Hindlimb muscle (tissue), 1 donor: ENCODE results near the gene SMPD3. TPM values are rescaled to one million over a fixed set of nuclear protein-coding genes. Genes with fewer than 3 reads are reported as not detected.

Experiments used
- DNase-seq: peaks from one replicate; pipeline ENCODE4 v3.0.0-alpha.2; 2013
- polyA plus RNA-seq: library from polyadenylated mRNA; unstranded; fragments of 120-200 nt; gene quantifications from one replicate; pipeline ENCODE4 v1.2.1, GENCODE V29; 2013; ENCODE audit not compliant: insufficient read length

SMPD3 gene
- polyA plus RNA-seq, 1 donor = 0.68 TPM

DNA sequence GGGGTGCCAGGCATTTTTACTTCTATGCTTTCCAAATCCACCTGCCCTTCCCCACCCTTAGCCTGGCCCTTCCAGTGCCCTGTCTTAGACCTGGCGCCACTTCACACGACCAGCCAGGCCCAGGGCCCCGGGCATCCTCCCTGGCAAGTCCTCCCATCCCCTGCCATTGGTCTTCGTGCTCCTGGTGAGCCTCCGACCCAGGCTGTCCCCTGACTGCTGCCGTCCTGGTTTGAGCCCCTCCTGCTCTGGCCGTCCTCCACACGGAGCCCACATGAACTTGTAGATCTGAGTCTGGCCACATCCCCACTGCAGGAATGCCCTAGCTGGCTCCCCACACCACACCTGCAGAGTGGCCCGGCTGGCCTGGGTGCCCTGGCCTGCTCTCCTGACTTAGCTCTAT is 93.5 kb downstream of the SMPD3 start:
- no peak for DNase-seq

- no peak for DNase-seq
Observed at GRCh38 chr16:68353366-68353765, 94.9 kb downstream of the SMPD3 start.

GRCh38 chr16:68351991-68352431 is 96.3 kb downstream of the SMPD3 start:
- no peak for DNase-seq

DNA sequence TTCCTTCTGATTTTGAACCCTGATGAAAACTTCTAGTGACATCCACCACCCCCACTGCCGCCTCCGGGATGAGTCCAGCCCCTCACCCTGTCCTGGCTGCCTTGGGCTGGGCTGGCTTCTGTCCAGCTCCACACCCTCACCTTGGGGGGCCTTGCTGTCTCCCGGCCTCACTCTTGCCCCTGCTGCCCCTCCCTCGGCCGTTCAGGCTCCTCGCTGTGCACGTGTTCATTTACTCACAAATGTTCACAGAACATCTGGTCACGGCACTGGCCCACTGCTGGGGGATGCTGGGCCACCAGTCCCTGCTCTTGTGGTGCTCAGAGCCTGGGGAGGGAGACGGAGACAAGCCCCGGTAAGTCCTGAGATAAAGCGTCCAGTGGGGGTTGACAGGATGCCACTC is 96.8 kb downstream of the SMPD3 start:
- no peak for DNase-seq

- no peak for DNase-seq
Observed at GRCh38 chr16:68350813-68351350, 97.4 kb downstream of the SMPD3 start.

DNA sequence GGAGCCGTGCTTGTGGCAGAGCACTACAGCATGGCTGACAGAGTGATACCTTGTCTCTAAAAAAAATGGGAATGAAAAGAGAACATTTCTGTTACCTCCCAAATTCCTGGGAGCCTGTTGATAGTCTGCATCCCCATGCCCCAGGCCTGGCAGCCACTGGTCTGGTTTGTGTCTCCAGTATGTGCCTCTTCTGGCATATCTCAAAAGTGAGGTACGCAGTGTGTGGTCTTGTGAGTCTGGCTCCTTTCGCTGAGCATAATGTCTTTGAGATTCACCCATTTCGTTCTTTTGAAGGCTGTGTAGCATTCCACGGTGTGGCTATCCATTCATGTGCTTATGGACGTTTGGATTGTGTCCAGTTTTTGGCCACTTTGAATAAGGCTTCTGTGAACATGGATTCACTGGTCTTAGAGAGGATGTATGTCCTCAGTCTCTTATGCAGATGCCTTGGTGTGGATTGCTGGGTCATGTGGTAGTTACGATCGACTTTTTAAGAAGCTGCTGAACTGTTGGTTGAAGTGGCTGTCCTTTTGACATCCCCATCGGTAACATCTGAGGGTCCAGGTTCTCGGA is 98.4 kb downstream of the SMPD3 start:
- DNase-seq = no peak

DNA sequence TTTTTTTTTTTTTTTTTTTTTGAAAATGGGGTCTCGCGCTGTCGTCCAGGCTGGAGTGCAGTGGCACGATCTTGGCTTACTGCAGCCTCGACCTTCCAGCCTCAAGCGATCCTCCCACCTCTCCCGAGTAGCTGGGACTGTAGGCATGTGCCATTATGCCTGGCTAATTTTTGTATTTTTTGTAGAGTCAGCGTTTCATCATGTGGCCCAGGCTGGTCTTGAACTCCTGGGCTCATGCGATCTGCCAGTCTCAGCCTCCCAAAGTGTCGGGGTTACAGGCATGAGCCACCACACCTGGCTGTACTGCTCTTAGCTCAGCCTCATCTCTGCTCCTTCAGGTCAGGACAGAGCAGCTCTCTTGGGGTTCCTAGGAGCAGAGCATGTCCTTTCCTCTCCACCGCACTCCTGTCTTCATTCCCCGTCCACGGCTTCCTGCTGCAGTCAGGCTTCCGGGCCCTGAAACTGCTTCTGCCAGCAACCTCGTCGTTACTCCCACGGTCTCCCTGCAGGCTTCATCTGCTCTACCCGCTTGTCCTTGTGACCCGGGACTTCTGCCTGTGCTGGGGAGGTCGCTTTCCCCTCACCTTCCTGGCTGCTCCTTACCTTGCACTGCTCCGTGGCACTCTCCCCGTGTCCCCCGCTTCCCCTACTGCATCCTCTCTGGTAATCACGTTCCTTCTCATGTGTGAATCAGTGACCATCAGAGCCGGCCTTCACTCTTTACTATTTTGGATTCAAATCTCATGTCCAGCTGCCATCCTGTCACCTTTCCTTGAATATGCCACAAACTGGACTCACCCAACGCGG is 99.5 kb downstream of the SMPD3 start:
- DNase-seq = no peak

DNA sequence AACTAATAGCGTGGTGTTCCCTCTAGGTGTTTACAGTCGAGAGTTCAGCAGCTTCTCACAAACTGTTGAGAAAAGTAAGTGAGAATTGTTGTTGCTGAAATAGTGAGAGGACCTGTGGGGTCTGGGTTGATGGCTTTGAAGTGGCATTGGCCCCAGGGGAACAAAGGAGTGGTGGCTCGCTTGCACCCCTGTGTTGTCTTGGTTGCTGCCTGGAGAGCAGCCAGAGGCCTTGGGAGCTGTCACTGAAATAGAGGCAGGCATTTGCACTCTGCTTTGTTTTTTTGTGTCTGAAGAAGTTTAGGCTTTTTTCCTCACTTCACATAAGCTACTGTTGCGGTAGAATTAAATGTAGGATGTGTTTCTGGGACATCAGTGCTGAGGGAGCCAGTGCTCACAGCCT is 100.7 kb downstream of the SMPD3 start:
- DNase-seq = no peak

GRCh38 chr16:68346892-68347480 is 101.3 kb downstream of the SMPD3 start:
- DNase-seq = no peak

DNA sequence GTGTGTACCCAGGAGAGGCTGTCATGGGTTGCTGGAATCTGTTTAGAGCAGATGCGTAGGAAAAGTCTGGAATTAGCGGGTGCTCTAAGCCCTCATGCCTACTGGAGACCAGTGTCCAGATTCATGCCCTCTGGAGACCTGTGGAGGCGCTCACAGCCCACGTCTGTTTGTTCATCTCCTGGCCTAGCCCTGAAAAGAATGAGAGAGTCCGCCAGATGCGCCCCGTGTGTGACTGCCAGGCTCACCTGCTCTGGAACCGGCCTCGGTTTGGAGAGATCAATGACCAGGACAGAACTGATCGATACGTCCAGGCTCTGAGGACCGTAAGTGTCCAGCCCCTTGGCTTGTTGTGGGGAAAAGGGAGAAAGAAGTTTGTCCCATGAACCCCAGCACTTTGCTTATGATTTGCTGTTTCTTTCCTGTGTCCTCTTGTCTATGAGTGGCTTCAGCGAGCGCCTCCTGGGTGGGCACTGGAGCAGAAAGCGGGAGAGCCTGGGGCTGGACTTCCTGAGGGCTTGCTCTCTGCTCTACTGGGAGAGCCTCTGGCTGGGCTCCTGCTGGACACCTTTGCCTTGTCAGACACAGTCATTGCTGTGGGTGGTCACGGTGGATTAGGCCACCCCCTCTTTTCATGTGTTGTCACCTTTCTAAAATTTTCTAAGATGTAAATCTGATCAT is 102.2 kb downstream of the SMPD3 start:
- no peak for DNase-seq

- no peak for DNase-seq
Observed at GRCh38 chr16:68345351-68345810, 102.9 kb downstream of the SMPD3 start.

- no peak for DNase-seq
Observed at GRCh38 chr16:68344252-68344651, 104.1 kb downstream of the SMPD3 start.

- DNase-seq = no peak
Observed at GRCh38 chr16:68343137-68343536, 105.2 kb downstream of the SMPD3 start.

- DNase-seq = no peak
Observed at GRCh38 chr16:68342620-68343019, 105.7 kb downstream of the SMPD3 start.

DNA sequence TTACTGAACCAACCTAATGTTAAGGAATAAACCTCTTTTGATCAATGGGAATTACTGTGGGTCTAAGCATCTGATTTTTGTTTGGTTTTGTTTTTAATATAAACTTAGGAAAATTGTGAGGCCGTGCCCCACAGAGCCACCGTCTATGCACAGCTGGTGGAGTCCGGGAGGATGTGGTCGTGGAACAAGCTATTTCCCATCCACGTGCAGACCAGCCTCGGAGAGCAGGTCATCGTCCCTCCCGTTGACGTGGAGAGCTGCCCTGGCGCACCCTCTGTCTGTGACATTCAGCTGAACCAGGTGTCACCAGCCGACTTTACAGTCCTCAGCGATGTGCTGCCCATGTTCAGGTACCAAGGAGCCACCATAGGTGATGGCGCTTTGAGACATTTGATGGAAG is 109.1 kb downstream of the SMPD3 start:
- DNase-seq = no peak

- DNase-seq = no peak
Observed at GRCh38 chr16:68338326-68339119, 109.8 kb downstream of the SMPD3 start.

DNA sequence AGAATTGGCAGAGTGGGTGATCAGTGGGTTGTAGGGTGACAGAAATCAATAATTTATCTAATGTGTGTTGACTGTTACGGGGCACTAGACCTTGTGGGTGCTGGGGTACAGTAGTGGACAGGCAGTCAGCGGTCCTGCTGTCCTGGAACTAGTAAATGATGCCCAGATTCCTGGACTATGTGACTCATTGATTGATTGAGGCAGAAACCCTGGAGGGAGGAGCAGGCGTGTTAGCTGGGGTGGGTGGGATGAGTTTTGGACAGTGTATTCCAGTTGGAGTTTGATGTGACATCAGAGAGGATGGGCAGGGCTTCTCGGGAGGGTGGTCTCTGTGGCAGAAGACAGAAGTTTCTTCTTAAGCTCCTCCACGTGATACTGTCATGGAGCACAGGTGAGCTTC is 113.1 kb downstream of the SMPD3 start:
- no peak for DNase-seq

DNA sequence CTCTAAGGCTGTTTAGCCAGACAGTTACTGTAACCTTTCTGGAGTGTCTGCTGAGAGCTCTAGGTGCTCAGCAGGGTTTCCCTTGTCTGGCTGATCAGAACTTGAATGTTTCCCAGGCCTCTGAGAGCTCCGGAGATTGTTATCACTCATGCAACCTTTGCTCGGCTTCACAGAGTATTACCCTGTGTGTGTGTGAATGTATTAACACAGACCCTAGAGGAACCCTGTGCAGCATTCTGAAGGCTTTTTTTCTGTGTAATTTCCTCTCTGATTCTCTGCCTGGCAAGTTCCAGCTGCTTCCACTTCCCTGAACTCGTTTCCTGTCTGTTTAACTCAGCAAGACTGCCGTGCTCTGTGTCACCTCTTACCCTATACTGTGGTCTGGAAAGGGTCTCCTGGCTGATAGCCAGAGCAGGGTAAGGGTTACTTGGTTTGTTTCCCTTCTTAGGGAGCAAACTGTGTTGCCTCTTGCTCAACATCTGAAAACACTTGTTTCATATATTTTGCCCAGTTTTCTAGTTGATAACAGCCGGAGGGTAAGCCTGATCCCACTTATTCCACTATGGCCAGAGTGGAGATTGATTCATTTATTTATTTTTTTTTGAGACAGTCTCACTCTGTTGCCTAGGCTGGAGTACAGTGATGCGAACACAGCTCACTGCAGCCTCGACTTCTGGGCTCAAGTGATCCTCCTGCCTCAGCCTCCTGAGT is 115.7 kb downstream of the SMPD3 start:
- peak; percentile 38 for DNase-seq

DNA sequence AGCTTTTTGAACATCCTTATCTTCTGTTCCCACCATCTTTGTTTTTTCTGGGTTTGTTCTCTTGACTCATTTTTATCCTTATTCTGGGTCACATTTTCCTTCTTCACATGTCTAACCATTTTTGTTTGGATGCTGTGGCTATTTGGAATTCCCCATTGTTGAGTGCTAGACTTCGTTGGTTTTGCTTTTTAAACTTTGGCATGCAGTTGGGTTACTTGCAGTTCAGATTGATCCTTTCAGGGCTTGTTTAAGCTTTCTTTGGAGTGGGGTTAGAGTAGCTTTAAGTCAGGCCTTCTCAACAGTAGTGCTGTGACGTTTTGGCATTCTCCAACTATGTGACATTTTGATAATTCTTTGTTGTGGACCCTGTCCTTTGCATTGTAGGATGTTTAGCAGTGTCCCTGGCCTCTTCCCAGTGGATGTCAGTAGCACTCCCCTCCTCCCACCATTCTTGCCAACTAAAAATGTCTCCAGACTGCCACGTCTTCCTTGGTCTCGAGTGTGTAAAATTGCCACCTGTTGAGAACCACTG is 116.4 kb downstream of the SMPD3 start:
- DNase-seq = no peak

- no peak for DNase-seq
Observed at GRCh38 chr16:68328860-68329390, 119.4 kb downstream of the SMPD3 start.
